ENCODE results near the gene RAMACL.

DNA sequence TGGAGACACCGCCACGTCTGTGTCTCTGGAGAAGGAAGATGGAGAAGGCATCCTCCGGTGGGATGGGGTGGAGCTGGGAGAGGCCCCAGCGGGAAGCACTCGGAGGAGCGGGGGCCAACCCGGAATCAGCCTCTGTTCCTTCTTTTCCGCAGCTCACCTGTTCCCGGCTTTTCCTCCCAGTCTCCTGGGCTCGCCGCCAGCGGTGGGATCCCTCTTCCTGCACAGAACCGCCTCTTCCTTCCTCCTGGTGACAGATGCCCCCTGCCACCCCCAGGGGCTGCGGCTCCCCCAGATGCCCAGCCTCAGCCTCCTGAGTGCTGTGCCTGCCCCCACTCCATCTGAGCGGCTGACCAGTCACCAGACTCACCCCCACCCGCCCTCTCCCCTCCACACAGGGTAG is 23.3 kb downstream of the RAMACL start:
- no peak for TF ChIP-seq POLR2A (IDR thresholded peaks at IDR 0.05)
- no peak for TF ChIP-seq CTCF (IDR thresholded peaks at IDR 0.05)
